Stimulated activated CD4-positive, alpha-beta T cell treated with anti-CD3 and anti-CD28 coated beads, TNF-alpha, amount 100 ng/mL, for 48 hours (primary cell): ENCODE measurements around the gene PTPRF.

Experiments used
- DNase-seq, 3 donors: peaks; one replicate each; pipeline ENCODE4 v3.0.0-alpha.2; 2020; ENCODE audit warnings: low read depth in 3 of 3

PTPRF gene

GRCh38 chr1:43664369-43664768 lies 133.7 kb downstream of the PTPRF start:
- no peak for DNase-seq

- DNase-seq = no peak
Observed at GRCh38 chr1:43666608-43667007, 135.9 kb downstream of the PTPRF start.

GRCh38 chr1:43668956-43669355 lies 138.3 kb downstream of the PTPRF start:
- DNase-seq = no peak

GRCh38 chr1:43669878-43670277 lies 139.2 kb downstream of the PTPRF start:
- no peak for DNase-seq

- DNase-seq = no peak
Observed at GRCh38 chr1:43671193-43671592, 140.5 kb downstream of the PTPRF start.

- DNase-seq = no peak
Observed at GRCh38 chr1:43671626-43672330, 141.1 kb downstream of the PTPRF start.

- no peak for DNase-seq
Observed at GRCh38 chr1:43673261-43673660, 142.6 kb downstream of the PTPRF start.
